ENCODE results near the gene PSG1. TPM values are rescaled to one million over a fixed set of nuclear protein-coding genes. Genes with fewer than 3 reads are reported as not detected.
A peak's percentile ranks its signal among the peaks of the same experiment; 100 is the strongest.
"Not testable (repeated sequence)": the region's sequence is repeated elsewhere in the genome, so short reads cannot be mapped to it uniquely, and the experiment has no call there.

PSG1 gene
- total and polyA plus RNA-seq, 4 experiments from 2014 or later = not detected

- H3K4me3 Mint-ChIP-seq; CTCF ChIA-PET (ENCODE audit: partially characterized antibody); POLR2A ChIA-PET (ENCODE audit: partially characterized antibody); H3K9me3 ChIP-seq (ENCODE audit: control insufficient read depth in 1 of 2, low read length in 2 of 2); H3K36me3 Mint-ChIP-seq; H3K4me1 ChIP-seq (ENCODE audit: insufficient read depth, low read length); DNase-seq; H3K27me3 ChIP-seq (ENCODE audit: insufficient read depth, low read length); intact Hi-C loops (cut with micrococcal nuclease); H3K36me3 ChIP-seq (ENCODE audit: insufficient read depth, low read length); H3K27ac ChIP-seq (ENCODE audit: low read depth, low read length); H3K4me1 Mint-ChIP-seq; H3K27ac Mint-ChIP-seq; H3K4me3 ChIP-seq (ENCODE audit: low read length in 2 of 2): not testable (repeated sequence)
- H3K27me3 Mint-ChIP-seq = peaks cover 9 to 13% of the 10 kb centered on the region in 2 donors
- H3K9me3 Mint-ChIP-seq = peaks cover 0 to 26% (median 7%) of the 10 kb centered on the region in 8 donors
Measured at GRCh38 chr19:42899674-42900073, 20.2 kb upstream of the PSG1 start.

DNA sequence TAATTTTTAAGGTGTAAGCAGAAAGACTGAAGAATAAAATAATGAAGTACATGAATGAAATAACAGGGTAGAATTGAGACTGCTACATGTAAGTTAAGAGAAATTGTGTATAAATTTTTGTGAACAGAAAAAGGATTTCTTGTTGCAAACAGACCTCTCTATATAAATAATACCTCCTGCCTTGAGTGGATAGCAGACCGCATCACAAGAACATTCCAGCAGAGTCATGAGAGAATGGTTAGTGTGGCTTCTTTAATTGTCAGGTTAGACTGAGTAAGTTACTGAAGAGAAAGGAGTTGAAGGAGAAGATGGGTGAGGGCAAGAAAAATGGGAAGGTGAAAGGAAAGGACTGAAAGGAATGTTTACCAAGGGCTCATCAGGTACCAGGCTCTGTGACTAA, 19.6 kb upstream of the PSG1 start:
- CTCF ChIA-PET (ENCODE audit: partially characterized antibody); DNase-seq; H3K36me3 ChIP-seq (ENCODE audit: insufficient read depth, low read length); H3K4me3 Mint-ChIP-seq; H3K4me1 ChIP-seq (ENCODE audit: insufficient read depth, low read length); H3K4me1 Mint-ChIP-seq; H3K27me3 ChIP-seq (ENCODE audit: insufficient read depth, low read length); H3K27ac ChIP-seq (ENCODE audit: low read depth, low read length); H3K36me3 Mint-ChIP-seq; POLR2A ChIA-PET (ENCODE audit: partially characterized antibody); H3K27ac Mint-ChIP-seq; H3K9me3 ChIP-seq (ENCODE audit: control insufficient read depth in 1 of 2, low read length in 2 of 2); intact Hi-C loops (cut with micrococcal nuclease); H3K4me3 ChIP-seq (ENCODE audit: low read length in 2 of 2): not testable (repeated sequence)
- H3K9me3 Mint-ChIP-seq = peaks cover 0 to 30% (median 8%) of the 10 kb centered on the region in 8 donors
- H3K27me3 Mint-ChIP-seq = peaks cover 9 to 13% of the 10 kb centered on the region in 2 donors

DNA sequence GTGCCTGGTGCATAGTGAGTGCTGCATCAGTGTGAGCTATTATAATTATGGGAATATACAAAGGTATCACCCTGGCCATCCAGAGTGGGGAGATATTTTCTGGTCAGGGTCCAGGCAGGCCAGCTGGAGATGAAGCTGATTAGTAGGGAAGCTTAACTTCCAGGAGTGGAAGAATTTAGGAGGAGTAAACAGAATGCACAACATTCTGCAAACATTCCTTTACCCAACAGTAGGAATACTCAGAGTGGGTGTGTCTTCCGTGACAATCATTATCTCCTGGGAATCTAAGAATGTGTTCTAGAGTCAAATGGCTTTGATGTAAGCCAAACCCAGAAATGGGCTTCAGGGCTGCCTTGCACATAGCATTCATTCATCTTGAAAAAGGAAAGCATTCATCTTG, 19.1 kb upstream of the PSG1 start:
- H3K27ac ChIP-seq (ENCODE audit: low read depth, low read length); H3K9me3 ChIP-seq (ENCODE audit: control insufficient read depth in 1 of 2, low read length in 2 of 2); H3K36me3 ChIP-seq (ENCODE audit: insufficient read depth, low read length); H3K27me3 ChIP-seq (ENCODE audit: insufficient read depth, low read length); H3K4me1 ChIP-seq (ENCODE audit: insufficient read depth, low read length); H3K27ac Mint-ChIP-seq; intact Hi-C loops (cut with micrococcal nuclease); H3K4me3 Mint-ChIP-seq; POLR2A ChIA-PET (ENCODE audit: partially characterized antibody); H3K4me3 ChIP-seq (ENCODE audit: low read length in 2 of 2); H3K4me1 Mint-ChIP-seq; H3K36me3 Mint-ChIP-seq; DNase-seq; CTCF ChIA-PET (ENCODE audit: partially characterized antibody): not testable (repeated sequence)
- peaks cover 9 to 13% of the 10 kb centered on the region in 2 donors for H3K27me3 Mint-ChIP-seq
- H3K9me3 Mint-ChIP-seq = peaks cover 0 to 32% (median 8%) of the 10 kb centered on the region in 8 donors

DNA sequence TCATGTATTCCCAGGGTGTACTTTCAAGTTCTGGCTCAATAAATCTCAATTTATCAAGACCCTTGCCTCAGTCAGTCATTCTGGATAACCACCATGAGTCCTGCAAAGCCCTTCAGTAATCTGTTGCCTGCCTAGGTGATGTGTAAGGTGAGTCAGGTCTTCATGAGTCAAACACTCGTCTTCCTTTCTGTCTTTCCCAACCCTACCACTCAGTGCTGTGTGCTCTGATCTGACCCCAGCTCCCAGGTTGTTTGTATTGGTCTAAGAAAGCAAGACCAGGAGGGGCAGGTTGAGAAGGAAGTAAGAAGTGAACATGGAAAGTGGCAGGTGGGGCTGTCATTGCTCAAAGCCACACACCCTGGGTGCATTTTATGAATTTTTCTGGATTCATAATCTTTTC, 18.2 kb upstream of the PSG1 start:
- peaks cover 7 to 13% of the 10 kb centered on the region in 2 donors for H3K27me3 Mint-ChIP-seq
- H3K27ac Mint-ChIP-seq; H3K4me3 ChIP-seq (ENCODE audit: low read length in 2 of 2); H3K4me3 Mint-ChIP-seq; POLR2A ChIA-PET (ENCODE audit: partially characterized antibody); DNase-seq; H3K27ac ChIP-seq (ENCODE audit: low read depth, low read length); CTCF ChIA-PET (ENCODE audit: partially characterized antibody); H3K9me3 ChIP-seq (ENCODE audit: control insufficient read depth in 1 of 2, low read length in 2 of 2); intact Hi-C loops (cut with micrococcal nuclease); H3K4me1 ChIP-seq (ENCODE audit: insufficient read depth, low read length); H3K36me3 Mint-ChIP-seq; H3K4me1 Mint-ChIP-seq; H3K36me3 ChIP-seq (ENCODE audit: insufficient read depth, low read length); H3K27me3 ChIP-seq (ENCODE audit: insufficient read depth, low read length): not testable (repeated sequence)
- peaks cover 2 to 40% (median 13%) of the 10 kb centered on the region in 8 donors for H3K9me3 Mint-ChIP-seq

GRCh38 chr19:42890446-42890845, 10.9 kb upstream of the PSG1 start:
- peaks cover 6 to 40% (median 24%) of the 10 kb centered on the region in 8 donors for H3K9me3 Mint-ChIP-seq
- H3K4me3 ChIP-seq (ENCODE audit: low read length in 2 of 2); DNase-seq; H3K27me3 ChIP-seq (ENCODE audit: insufficient read depth, low read length); H3K4me3 Mint-ChIP-seq; CTCF ChIA-PET (ENCODE audit: partially characterized antibody); intact Hi-C loops (cut with micrococcal nuclease); H3K9me3 ChIP-seq (ENCODE audit: control insufficient read depth in 1 of 2, low read length in 2 of 2); POLR2A ChIA-PET (ENCODE audit: partially characterized antibody); H3K36me3 Mint-ChIP-seq; H3K27ac ChIP-seq (ENCODE audit: low read depth, low read length); H3K36me3 ChIP-seq (ENCODE audit: insufficient read depth, low read length); H3K4me1 Mint-ChIP-seq; H3K27ac Mint-ChIP-seq; H3K4me1 ChIP-seq (ENCODE audit: insufficient read depth, low read length): not testable (repeated sequence)
- peaks cover 4 to 13% of the 10 kb centered on the region in 2 donors for H3K27me3 Mint-ChIP-seq

DNA sequence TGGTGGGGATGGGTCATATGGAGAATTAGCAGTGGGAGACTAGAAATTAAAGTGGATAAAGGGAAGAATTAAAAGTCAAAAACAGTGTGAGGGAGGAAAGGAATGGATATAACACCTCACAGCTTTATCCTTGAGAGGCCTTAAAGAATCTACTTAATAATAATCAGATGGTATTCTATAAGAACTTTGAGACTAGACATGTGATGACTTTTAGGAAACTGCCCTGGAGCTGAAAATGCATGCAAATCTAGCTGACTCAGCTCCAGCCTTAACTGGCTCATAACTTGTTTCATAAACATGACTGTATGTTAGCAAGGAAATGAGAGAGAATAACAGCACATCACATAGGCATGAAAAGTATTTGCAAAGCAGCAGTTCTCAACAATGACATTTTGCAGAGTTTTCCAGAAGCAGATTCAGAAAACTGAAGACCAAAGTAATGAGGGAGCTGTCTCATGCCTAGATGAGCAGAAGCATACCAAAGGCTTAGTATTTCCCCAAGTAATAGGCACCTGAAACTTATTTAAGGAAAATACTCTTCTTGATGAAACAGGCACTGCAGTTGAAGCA, 8.4 kb upstream of the PSG1 start:
- DNase-seq; H3K27ac Mint-ChIP-seq; H3K4me1 Mint-ChIP-seq; H3K27me3 ChIP-seq (ENCODE audit: insufficient read depth, low read length); H3K9me3 ChIP-seq (ENCODE audit: control insufficient read depth in 1 of 2, low read length in 2 of 2); H3K27ac ChIP-seq (ENCODE audit: low read depth, low read length); POLR2A ChIA-PET (ENCODE audit: partially characterized antibody); CTCF ChIA-PET (ENCODE audit: partially characterized antibody); H3K4me3 ChIP-seq (ENCODE audit: low read length in 2 of 2); H3K4me3 Mint-ChIP-seq; H3K36me3 ChIP-seq (ENCODE audit: insufficient read depth, low read length); H3K4me1 ChIP-seq (ENCODE audit: insufficient read depth, low read length); H3K36me3 Mint-ChIP-seq; intact Hi-C loops (cut with micrococcal nuclease): not testable (repeated sequence)
- peaks cover 2 to 26% (median 15%) of the 10 kb centered on the region in 8 donors for H3K9me3 Mint-ChIP-seq
- H3K27me3 Mint-ChIP-seq = peaks cover 15 to 23% of the 10 kb centered on the region in 2 donors

GRCh38 chr19:42882730-42883129, 3.2 kb upstream of the PSG1 start:
- H3K27me3 ChIP-seq (ENCODE audit: insufficient read depth, low read length); H3K4me3 ChIP-seq (ENCODE audit: low read length in 2 of 2); H3K27ac Mint-ChIP-seq; H3K36me3 ChIP-seq (ENCODE audit: insufficient read depth, low read length); H3K4me3 Mint-ChIP-seq; H3K27ac ChIP-seq (ENCODE audit: low read depth, low read length); CTCF ChIA-PET (ENCODE audit: partially characterized antibody); DNase-seq; intact Hi-C loops (cut with micrococcal nuclease); H3K9me3 Mint-ChIP-seq; H3K36me3 Mint-ChIP-seq; POLR2A ChIA-PET (ENCODE audit: partially characterized antibody); H3K4me1 Mint-ChIP-seq; H3K4me1 ChIP-seq (ENCODE audit: insufficient read depth, low read length); H3K9me3 ChIP-seq (ENCODE audit: control insufficient read depth in 1 of 2, low read length in 2 of 2): not testable (repeated sequence)
- H3K27me3 Mint-ChIP-seq = peaks cover 22 to 27% of the 10 kb centered on the region in 2 donors

GRCh38 chr19:42882010-42882409, 2.5 kb upstream of the PSG1 start:
- H3K36me3 Mint-ChIP-seq; H3K27ac ChIP-seq (ENCODE audit: low read depth, low read length); intact Hi-C loops (cut with micrococcal nuclease): not testable (repeated sequence)

More at GRCh38 chr19:42882010-42882409, 2.5 kb upstream of the PSG1 start:
- H3K4me1 Mint-ChIP-seq; H3K4me3 ChIP-seq (ENCODE audit: low read length in 2 of 2); CTCF ChIA-PET (ENCODE audit: partially characterized antibody); POLR2A ChIA-PET (ENCODE audit: partially characterized antibody); H3K36me3 ChIP-seq (ENCODE audit: insufficient read depth, low read length); H3K9me3 ChIP-seq (ENCODE audit: control insufficient read depth in 1 of 2, low read length in 2 of 2); H3K27me3 ChIP-seq (ENCODE audit: insufficient read depth, low read length); H3K9me3 Mint-ChIP-seq; H3K4me1 ChIP-seq (ENCODE audit: insufficient read depth, low read length); H3K4me3 Mint-ChIP-seq; DNase-seq: not testable (repeated sequence)
- H3K27me3 Mint-ChIP-seq = peaks cover 22 to 25% of the 10 kb centered on the region in 2 donors
- peak overlapping the region in 1 of 7 donors; percentile 68 for H3K27ac Mint-ChIP-seq
